ENCODE measurements around the gene FAM117B. TPM values are rescaled to one million over a fixed set of nuclear protein-coding genes. Genes with fewer than 3 reads are reported as not detected.

The FAM117B gene
- total and polyA plus RNA-seq, 2 of the 8 experiments (the other 6 are each of a cell fraction or from before 2014, with no cell fraction given), result 3.9 to 22.6 TPM

- no peaks in the 10 kb centered on the region for H3K36me3 ChIP-seq (ENCODE audit: control insufficient read depth in 2 of 4, insufficient read depth in 4 of 4, low read length in 3 of 4)
- no peak overlapping the region for H3K23ac ChIP-seq (ENCODE audit: insufficient read length)
- no peak for FAIRE-seq
- DNase-seq (ENCODE audit: low read depth in 1 of 2, low spot score in 2 of 2), result no peak
- no peak overlapping the region for H3K4ac ChIP-seq (replicated peaks; ENCODE audit: insufficient read length, low read depth, low read length)
- H3K18ac ChIP-seq (ENCODE audit: extremely low read depth, low read length), result no peak overlapping the region
- no peaks in the 10 kb centered on the region for H4K20me1 ChIP-seq (replicated peaks in 1 of 2; ENCODE audit: control insufficient read depth in 1 of 2, insufficient read depth in 2 of 2, low read length in 2 of 2)
- H3K4me2 ChIP-seq (ENCODE audit: insufficient read depth in 1 of 2, low read depth in 2 of 2, low read length in 2 of 2), result no peak overlapping the region
- H2AK5ac ChIP-seq (ENCODE audit: low read depth, low read length), result no peak overlapping the region
- no peak overlapping the region for H2AFZ ChIP-seq (ENCODE audit: low read length)
- H3K23me2 ChIP-seq (ENCODE audit: low read depth, low read length), result no peaks in the 10 kb centered on the region
- ChIA-PET POLR2A (ENCODE audit: partially characterized antibody) (interaction anchor here (2.4 kb wide), 1 partner anchor 10 kb away, joined by 8 read pairs; the partner anchor contains the start of gene FAM117B), CTCF (ENCODE audit: partially characterized antibody) (no interaction called here)
- H3K14ac ChIP-seq (ENCODE audit: insufficient read length), result no peak overlapping the region
- no peak overlapping the region for H3K56ac ChIP-seq (replicated peaks; ENCODE audit: insufficient read length, low read depth, low read length)
- no peak overlapping the region for H2BK120ac ChIP-seq (replicated peaks; ENCODE audit: low read depth, low read length)
- H4K91ac ChIP-seq (replicated peaks; ENCODE audit: insufficient read length, low read length), result no peak overlapping the region
- no peak overlapping the region for H3K4me3 ChIP-seq (ENCODE audit: extremely low read depth in 1 of 4, insufficient read depth in 2 of 4, low read depth in 3 of 4, low read length in 4 of 4)
- H2BK15ac ChIP-seq (ENCODE audit: low read length), result no peak overlapping the region
- no peak overlapping the region for H2BK20ac ChIP-seq (ENCODE audit: low read length)
- no peaks in the 10 kb centered on the region for H3K79me1 ChIP-seq (ENCODE audit: low read depth, low read length)
- H3K27ac ChIP-seq (ENCODE audit: low read depth, low read length), result no peak overlapping the region
- no peak overlapping the region for H2BK5ac ChIP-seq (ENCODE audit: low read depth, low read length)
- H3K4me1 ChIP-seq (replicated peaks in 1 of 4; ENCODE audit: control insufficient read depth in 3 of 4, insufficient read depth in 4 of 4, low read length in 3 of 4), result no peaks in the 10 kb centered on the region
- H3K9ac ChIP-seq (replicated peaks in 1 of 4; ENCODE audit: extremely low read depth in 1 of 4, low read depth in 3 of 4, low read length in 3 of 4), result no peak overlapping the region
- H4K5ac ChIP-seq (ENCODE audit: insufficient read length, low read depth, low read length), result no peak overlapping the region
- H3K27me3 ChIP-seq (replicated peaks in 1 of 4; ENCODE audit: control insufficient read depth in 3 of 4, extremely low read depth in 1 of 4, insufficient read depth in 3 of 4, low read length in 3 of 4), result no peaks in the 10 kb centered on the region
- no peak overlapping the region for H2BK12ac ChIP-seq (ENCODE audit: low read depth, low read length)
- H3K9me3 ChIP-seq (ENCODE audit: insufficient read depth in 2 of 2, low read depth in 1 of 2, low read length in 1 of 2), result no peaks in the 10 kb centered on the region
- H4K8ac ChIP-seq (ENCODE audit: extremely low read depth, insufficient read depth, low read length), result no peak overlapping the region
- no peaks in the 10 kb centered on the region for H3K79me2 ChIP-seq (ENCODE audit: control insufficient read depth in 1 of 2, insufficient read depth in 2 of 2, low read length in 2 of 2)
- 95% methylated on average over 5 of the region's 5 CpGs; no CpG with 5 or more reads in 1 of the 2 experiments for WGBS, 2 experiments (ENCODE audit: extremely low coverage in 1 of 2, insufficient coverage in 1 of 2, insufficient read length in 1 of 2, insufficient replicate concordance in 2 of 2, low coverage in 1 of 2, low lambda C conversion rate in 2 of 2, missing lambda C conversion rate in 1 of 2)
- TF ChIP-seq BCL11A (IDR thresholded peaks at IDR 0.05; ENCODE audit: low read depth in 2 of 2, low read length in 2 of 2) (no peak), POU5F1 (IDR thresholded peaks at IDR 0.05; ENCODE audit: low read depth, low read length) (no peak), EP300 (IDR thresholded peaks at IDR 0.05; ENCODE audit: borderline replicate concordance in 1 of 2, low read depth in 2 of 2, low read length in 2 of 2) (no peak), GTF2F1 (IDR thresholded peaks at IDR 0.05; ENCODE audit: borderline replicate concordance, low read depth, low read length) (no peak), ATF3 (IDR thresholded peaks at IDR 0.05; ENCODE audit: insufficient read depth, low read depth, low read length) (no peak), CBX8 (IDR thresholded peaks at IDR 0.05; ENCODE audit: borderline replicate concordance, low read depth, low read length) (no peak), SUZ12 (IDR thresholded peaks at IDR 0.05; ENCODE audit: low read length) (no peak), CHD2 (IDR thresholded peaks at IDR 0.05; ENCODE audit: low read length) (no peak), CEBPB (IDR thresholded peaks at IDR 0.05; ENCODE audit: low read depth, low read length) (no peak), RBBP5 (IDR thresholded peaks at IDR 0.05; ENCODE audit: borderline replicate concordance, low read depth, low read length) (no peak), BACH1 (IDR thresholded peaks at IDR 0.05; ENCODE audit: low read length) (no peak), TEAD4 (IDR thresholded peaks at IDR 0.05; ENCODE audit: low read depth, low read length) (no peak), TBP (IDR thresholded peaks at IDR 0.05; ENCODE audit: low read depth, low read length) (no peak), USF2 (IDR thresholded peaks at IDR 0.05; ENCODE audit: low read length) (no peak)
Measured at GRCh38 chr2:202624133-202624532, 10.6 kb upstream of the FAM117B start.

Measured in H1 (cell line).